GM12872 (cell line): ENCODE measurements around the gene LINC01488.

ENCODE experiments used
- TF ChIP-seq, protein P1 (sequence below): IDR thresholded peaks from 3 replicates; pipeline ENCODE4 v1.5.1; 2011; ENCODE audit warnings: low read depth, mild to moderate bottlenecking, low read length, moderate library complexity; ENCODE audit not compliant: insufficient read depth

LINC01488 gene

DNA sequence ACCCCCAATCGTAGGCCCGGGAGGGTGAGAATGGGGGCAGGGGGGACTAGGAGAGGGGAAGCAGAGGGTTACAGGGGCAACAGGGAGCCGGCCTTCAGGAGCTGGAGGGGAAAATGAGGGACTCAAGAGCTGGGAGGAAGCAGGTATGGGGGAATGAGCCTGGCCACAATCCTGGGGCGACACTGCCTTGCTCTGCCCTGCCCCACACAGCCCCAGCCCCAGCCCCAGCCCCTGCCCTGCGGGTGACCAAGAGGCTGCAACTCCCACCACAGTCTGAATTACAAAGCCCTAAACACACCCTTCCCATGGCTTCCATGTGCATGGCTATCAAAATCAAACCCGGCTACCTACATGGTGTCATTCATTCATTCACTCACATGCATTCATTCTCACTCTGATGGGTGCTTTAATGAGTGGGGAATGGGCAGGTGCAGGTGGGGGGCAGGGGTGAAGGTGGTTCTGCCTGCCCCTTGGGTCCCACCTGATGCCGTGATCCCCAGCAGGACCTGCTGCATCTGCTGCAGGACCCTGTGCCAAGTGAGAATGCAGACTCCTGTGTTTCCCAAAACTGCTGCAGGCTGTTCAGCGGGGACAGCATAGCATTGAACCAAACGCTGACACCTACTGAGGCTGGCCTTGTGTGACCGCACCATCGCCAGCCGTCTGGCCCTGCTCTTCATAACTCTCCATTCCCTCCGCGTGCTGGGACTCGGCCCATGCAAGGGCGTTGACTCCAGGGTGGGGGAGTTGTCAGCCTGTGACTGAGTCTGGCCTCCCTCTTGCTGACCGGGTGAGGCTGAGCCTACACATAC lies 9.5 kb upstream of the LINC01488 start:
- TF ChIP-seq, protein P1, sequence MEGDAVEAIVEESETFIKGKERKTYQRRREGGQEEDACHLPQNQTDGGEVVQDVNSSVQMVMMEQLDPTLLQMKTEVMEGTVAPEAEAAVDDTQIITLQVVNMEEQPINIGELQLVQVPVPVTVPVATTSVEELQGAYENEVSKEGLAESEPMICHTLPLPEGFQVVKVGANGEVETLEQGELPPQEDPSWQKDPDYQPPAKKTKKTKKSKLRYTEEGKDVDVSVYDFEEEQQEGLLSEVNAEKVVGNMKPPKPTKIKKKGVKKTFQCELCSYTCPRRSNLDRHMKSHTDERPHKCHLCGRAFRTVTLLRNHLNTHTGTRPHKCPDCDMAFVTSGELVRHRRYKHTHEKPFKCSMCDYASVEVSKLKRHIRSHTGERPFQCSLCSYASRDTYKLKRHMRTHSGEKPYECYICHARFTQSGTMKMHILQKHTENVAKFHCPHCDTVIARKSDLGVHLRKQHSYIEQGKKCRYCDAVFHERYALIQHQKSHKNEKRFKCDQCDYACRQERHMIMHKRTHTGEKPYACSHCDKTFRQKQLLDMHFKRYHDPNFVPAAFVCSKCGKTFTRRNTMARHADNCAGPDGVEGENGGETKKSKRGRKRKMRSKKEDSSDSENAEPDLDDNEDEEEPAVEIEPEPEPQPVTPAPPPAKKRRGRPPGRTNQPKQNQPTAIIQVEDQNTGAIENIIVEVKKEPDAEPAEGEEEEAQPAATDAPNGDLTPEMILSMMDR, result no peak

DNA sequence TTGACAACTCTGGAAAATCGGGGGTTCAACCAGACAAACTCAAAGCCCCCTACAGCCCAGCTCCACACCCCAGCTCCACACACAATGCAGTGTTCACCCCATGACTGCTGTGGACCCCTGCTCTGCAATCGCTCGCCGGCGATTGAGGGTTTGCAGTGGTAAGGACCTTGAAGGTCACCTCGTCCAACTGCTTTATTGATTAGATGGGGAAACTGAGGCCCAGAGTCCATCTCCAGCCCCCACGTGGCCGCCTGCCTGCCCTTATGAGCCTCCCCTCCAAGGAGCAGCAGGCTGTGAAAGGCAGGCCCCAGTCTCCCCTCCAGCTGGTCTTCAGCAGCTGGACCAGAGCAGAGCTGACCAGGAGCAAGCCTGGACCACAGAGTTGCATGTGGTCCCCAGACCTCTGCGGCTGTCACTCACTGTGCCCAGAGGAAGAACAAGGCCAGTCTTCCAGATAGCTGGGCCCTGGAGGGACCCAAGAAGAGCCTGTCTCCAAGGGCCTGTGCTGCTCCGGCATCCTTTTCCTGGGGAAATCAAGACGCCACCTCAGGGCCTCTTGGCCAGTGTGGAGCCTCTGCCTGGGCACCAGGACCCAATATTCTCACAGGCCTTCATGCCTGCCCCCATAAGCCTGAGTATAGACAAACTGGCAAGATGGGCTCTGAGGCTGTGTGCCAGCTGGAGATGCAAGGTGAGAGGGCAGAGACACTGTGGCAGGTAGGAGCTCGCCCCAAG lies 8.8 kb upstream of the LINC01488 start:
- TF ChIP-seq, protein P1, result no peak

DNA sequence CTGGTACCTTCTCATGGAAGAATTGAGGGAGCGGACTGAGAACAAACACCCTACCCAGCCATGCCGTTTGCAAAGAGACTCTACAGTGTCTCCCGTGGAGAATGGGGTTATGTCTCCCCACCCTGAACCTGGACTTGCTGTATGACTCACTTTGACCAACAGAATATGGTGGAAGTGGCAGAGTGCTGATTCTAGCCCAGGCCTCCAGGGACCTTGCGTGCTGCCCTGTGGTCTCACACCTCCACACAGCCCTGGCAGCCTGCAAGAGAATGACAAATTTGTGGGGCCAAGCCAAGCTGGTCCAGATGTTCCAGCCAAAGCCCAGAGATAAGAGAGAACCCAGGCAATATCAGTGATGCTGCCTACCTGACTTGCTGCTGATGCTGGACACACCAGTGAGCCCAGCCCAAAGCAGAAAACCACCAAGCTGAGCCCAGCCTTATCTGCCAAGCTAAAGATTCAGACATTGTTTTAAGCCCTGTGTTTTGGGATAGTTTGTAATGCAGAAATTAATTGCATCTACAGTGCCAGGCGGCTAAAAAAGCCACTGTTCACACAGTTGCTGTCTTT lies 8.1 kb upstream of the LINC01488 start:
- TF ChIP-seq, protein P1, result no peak

DNA sequence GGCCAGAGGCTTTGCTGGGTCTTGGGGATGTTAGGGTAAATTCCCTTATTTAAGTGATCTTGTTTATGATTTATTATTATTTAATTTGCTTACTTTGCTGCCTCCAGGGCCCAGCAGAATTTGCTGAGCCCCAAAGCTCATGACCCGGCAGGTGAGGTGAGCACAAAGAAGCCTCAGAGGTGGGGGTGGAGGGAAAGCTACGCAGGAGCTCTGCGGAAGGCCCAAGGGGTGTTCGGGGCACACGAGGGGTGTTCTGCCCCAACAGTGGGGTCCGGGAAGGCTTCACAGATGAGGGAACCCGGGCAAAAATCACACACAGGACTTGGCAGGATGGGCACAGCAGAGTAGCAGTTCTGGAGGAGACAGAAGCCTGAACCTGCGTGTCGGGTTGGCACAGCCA lies 6.7 kb upstream of the LINC01488 start:
- TF ChIP-seq, protein P1, result no peak

DNA sequence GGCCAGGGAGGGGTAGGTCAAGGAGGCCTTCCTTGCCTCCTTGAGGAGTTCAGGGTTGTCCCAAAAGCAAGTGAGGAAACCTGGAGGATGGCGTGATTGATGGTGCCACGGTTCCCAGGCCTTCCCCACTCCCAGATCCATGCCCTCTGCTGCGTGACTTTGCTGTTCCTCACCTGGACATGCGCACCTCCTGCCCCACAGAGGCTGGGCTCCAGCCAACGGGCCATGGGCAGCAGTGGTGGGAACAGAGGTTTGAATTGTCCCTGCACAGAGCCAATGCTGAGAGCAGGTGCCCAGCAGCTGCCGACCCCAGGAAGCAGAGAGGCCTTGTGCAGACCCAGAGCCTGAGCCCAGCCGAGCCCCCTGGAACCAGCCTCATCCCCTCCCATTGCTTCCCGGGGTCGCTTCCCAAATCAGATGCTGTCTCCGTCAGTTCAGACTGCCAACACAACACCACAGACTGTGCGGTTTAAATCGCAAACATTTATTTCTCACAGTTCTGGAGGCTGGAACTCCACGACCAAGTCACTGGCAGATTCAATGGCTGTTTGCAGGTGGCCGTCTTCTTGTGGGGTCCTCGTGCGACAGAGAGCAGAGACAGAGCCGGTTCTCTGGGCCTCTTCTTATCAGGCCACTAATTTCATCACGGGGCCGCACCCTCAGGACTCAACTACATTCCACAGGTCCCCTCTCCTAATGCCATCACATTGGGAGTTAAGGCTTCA lies 6.2 kb upstream of the LINC01488 start:
- TF ChIP-seq, protein P1, result no peak

DNA sequence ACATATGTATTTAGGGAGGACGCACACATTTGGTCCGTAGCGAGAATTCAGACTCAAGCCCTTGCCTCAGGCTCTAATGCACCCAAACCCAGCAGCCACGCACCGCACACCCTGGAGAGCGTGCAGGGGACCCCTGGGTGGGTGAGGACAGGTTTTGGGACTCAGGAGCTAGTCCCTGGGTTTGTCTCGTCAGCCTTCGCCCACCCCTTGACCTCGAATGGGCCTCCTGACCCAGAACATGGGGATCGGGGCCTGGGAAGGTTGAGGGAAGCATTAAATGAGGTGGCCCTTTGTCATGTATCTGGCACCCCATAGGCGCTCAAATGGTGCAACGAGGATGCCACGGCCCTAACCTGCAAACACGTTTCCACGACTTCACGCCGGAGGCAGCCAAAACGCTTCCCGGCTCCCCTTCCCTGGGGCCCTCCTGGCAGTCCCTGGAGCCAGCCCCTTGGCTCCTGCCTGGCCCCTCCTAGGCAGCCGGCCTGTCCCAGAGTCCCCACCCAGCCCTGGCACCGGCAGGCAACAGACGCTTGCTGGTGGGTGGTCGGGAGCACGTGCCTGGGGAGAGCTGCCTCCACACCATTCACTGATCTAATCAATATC lies 5.5 kb upstream of the LINC01488 start:
- TF ChIP-seq, protein P1, result no peak

DNA sequence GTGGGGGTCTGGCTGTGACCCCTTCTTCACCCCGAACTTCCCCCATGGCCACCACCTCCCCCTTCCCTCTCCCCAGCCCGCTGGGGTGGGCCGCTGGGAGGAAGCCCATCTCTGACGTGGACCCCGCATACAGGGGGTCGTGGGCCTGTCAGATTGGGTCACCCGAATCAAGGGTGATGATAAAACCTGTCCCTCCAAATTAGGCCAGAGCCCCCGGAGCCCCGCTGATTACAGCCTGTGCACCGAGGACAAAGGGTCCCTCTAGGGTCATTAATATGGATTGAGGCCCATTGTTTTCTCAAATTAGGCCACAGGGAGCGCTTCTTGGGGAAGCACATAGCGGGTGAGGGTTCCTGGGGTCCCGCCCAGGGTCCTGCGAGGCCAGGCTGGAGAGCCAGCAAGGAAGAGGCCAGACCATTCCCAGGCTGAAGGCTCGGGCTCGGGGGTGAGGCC lies 4.9 kb upstream of the LINC01488 start:
- TF ChIP-seq, protein P1, result no peak
